GM12801 (cell line): ENCODE measurements around the gene MOV10L1.

Experiments used
- TF ChIP-seq, protein P1 (sequence below): IDR thresholded peaks from one replicate; pipeline ENCODE4 v1.5.1; 2011; ENCODE audit warnings: control low read depth; ENCODE audit not compliant: insufficient read length; ENCODE audit errors: extremely low read depth

The MOV10L1 gene

DNA sequence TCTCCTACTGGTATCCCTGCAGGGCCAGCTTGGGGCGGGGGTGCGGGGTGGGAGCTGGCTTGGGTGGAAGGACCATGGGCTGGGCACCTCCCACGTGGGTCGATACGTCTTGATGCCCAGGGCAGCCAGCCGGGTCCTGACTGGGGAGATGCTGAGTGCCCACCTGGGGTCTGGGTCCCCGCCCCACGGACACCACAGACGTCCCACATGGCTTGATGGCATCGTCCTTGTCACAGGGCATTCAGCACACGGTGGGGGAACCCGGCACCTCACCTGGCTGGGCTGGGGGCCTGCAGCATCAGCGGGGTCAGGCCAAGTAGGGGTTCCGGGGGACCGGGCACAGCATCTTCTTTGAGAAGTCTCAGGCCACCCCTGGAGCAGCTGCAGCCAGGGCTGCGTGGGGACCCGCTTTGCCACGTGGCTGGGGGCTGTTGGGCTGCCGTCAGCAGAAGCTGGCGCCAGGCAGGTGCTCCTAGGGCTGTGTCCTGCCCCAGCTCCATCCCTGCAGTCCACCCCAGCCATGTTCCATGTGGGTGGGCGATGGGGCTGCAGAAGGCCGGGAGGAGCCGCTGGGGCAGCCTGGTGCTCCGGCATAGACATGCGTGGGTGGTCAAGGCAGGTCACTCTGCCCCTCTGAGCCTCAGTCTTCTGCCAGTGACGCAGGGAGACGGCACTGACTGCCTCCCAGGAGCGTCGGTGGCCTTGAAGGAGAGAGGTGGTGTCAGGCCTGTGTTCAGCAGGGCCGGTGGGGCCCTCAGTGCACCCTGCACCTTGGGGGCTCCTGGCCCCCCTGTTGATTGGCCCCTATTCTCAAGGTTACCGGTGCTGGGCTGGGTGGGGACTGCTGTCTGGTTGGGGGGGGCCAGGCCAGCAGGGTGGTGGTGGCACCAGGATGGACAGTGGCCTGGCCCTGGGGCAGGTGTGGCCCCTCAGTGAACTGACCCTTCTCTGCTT is 119.4 kb downstream of the MOV10L1 start:
- TF ChIP-seq, protein P1, sequence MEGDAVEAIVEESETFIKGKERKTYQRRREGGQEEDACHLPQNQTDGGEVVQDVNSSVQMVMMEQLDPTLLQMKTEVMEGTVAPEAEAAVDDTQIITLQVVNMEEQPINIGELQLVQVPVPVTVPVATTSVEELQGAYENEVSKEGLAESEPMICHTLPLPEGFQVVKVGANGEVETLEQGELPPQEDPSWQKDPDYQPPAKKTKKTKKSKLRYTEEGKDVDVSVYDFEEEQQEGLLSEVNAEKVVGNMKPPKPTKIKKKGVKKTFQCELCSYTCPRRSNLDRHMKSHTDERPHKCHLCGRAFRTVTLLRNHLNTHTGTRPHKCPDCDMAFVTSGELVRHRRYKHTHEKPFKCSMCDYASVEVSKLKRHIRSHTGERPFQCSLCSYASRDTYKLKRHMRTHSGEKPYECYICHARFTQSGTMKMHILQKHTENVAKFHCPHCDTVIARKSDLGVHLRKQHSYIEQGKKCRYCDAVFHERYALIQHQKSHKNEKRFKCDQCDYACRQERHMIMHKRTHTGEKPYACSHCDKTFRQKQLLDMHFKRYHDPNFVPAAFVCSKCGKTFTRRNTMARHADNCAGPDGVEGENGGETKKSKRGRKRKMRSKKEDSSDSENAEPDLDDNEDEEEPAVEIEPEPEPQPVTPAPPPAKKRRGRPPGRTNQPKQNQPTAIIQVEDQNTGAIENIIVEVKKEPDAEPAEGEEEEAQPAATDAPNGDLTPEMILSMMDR: no peak

DNA sequence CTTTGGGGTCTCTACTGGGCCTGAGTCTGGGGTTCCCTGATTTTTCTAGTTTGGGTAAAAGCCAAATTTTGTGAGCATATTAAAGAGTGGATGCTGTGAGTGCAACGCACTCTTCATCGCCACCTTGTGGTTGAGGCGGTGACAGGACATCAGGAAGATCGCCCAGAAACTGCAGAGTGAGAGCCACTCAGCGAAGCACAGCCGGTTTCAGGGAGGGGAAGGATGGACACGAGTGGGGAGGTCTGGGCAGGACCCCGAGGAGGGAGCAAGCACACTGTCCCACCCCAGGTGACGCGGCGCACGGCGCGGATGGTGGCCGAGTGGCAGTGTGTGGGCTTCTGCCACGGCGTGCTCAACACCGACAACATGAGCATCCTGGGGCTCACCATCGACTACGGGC is 120.1 kb downstream of the MOV10L1 start:
- TF ChIP-seq, protein P1: no peak

DNA sequence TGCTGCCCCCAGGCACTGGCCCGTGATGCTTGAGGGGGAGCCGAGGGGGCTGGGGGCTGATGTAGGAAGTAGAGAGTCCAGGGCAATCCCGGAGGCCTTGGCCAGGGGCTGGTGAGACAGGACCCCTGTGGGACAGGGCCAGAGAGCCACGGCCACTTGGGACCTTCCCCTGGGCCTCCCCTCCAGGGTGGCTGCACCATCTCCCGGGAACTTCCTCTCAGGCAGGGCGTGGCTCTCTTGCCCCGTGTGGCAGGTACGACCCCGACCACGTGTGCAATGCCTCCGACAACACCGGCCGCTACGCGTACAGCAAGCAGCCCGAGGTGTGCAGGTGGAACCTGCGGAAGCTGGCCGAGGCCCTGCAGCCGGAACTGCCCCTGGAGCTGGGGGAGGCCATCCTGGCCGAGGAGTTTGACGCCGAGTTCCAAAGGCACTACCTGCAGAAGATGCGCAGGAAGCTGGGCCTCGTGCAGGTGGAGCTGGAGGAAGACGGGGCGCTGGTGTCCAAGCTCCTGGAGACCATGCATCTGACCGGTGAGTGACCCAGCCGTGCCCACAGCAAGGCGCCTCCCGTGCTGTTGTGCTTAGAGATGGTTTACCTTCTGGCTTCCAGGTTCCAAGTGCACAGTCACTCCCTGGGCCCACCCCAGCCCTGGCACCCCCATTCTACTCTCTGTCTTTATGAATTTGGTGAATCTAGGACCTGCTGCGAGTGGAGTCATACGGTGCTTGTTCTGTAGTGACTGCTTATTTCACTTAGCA is 120.8 kb downstream of the MOV10L1 start:
- TF ChIP-seq, protein P1: no peak

DNA sequence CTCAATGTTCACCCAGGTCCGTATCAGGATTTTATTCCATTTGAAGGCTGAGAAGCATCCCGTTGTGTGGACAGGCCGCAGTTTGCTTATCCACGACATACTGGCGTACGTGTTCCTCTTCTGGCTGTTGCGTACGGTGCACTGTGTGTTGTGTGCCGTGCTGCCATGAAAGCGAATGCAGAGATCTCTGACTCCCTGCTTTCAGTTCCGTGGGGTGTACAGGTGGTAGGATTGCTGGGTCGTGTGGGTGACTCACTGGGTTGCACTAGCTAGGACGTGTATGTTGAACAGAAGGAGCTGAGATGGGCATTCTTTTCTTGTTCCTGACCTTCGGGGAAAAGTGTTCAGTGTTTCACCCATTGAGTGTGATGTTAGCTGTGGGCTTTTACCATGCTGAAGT is 121.3 kb downstream of the MOV10L1 start:
- TF ChIP-seq, protein P1: no peak
